Glomerular endothelial cell (primary cell): ENCODE data around the gene HIF1AN. TPM values are rescaled to one million over a fixed set of nuclear protein-coding genes. Genes with fewer than 3 reads are reported as not detected.

Experiments
- total RNA-seq: library from RNA; depleted of rRNA; stranded (reverse); fragments of >200 nt; gene quantifications from 2 replicates; pipeline ENCODE4 v1.2.3, GENCODE V29; 2015

Gene HIF1AN
- total RNA-seq, 1 donor from 2014 or later = 9.9 TPM

Other genes starting within 250 kb of the HIF1AN start
- 33.7 and 54.5 TPM in 2 replicates for gene BLOC1S2, start 249.3 kb upstream of the HIF1AN start, total RNA-seq
- gene PKD2L1, start 205.7 kb upstream of the HIF1AN start, total RNA-seq = not detected in 2 replicates
- 140 and 142 TPM in 2 replicates for gene SCD, start 188.7 kb upstream of the HIF1AN start, total RNA-seq
- not detected in 2 replicates for gene WNT8B, start 72.9 kb upstream of the HIF1AN start, total RNA-seq
- 2.8 and 11.6 TPM in 2 replicates for gene SEC31B, start 16.1 kb upstream of the HIF1AN start, total RNA-seq
- gene NDUFB8, start 6.1 kb upstream of the HIF1AN start, total RNA-seq = 125 and 141 TPM in 2 replicates
- 3.2 and 3.9 TPM in 2 replicates for gene PAX2, start 209.6 kb downstream of the HIF1AN start, total RNA-seq